Coronary artery (tissue), 2 donors: Measurements from ENCODE around the gene MED8.

Experiments
- DNase-seq: peaks from one replicate; pipeline ENCODE4 v3.0.0-alpha.2; 2017; ENCODE audit warnings: low spot score
- H3K27ac ChIP-seq, 2 donors: fragments of 200-600 bp; sonication (generic); one replicate each; pipeline ENCODE4 v1.5.1; 2016 to 2019
- H3K4me3 ChIP-seq: fragments of 200-600 bp; sonication (generic); 2 replicates; pipeline ENCODE4 v1.5.1; 2016; ENCODE audit warnings: mild to moderate bottlenecking, moderate library complexity
- TF ChIP-seq, protein P1 (sequence below): fragments of 200-600 bp; sonication (generic); IDR thresholded peaks from one replicate; pipeline ENCODE4 v1.5.1; 2019; ENCODE audit warnings: antibody characterized with exemption

Gene MED8

DNA sequence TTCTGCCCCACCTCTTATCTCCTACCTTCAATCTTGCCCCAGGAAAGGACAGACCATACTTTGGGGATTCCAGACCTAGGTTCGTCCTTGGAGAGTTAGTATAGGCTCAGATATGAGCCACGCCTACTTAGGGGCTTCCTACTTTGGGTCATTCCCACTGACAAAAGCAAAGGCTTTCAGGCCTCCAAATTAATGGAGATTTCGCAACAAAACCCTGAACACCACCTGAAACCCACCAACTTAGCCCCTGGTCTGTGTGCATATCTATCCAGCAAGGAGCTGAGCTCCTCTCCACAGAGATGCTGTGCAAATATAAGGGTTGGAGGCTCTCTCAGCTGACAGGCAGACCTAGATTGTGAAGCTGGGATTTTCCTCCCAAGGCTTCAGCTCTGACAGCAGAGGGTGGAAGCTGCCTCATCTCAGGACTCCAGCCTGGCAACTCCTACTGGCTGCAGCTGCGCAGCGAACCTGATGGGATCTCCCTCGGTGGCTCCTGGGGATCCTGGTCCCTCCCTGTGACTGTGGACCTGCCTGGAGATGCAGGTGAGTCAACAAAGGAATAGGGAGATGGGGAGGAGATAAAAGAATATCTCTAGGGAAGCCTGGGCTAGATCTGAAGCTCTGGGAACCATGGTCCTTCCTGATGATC, 49.9 kb downstream of the MED8 start:
- no peak for DNase-seq
- no peak overlapping the region for H3K27ac ChIP-seq
- TF ChIP-seq, protein P1, sequence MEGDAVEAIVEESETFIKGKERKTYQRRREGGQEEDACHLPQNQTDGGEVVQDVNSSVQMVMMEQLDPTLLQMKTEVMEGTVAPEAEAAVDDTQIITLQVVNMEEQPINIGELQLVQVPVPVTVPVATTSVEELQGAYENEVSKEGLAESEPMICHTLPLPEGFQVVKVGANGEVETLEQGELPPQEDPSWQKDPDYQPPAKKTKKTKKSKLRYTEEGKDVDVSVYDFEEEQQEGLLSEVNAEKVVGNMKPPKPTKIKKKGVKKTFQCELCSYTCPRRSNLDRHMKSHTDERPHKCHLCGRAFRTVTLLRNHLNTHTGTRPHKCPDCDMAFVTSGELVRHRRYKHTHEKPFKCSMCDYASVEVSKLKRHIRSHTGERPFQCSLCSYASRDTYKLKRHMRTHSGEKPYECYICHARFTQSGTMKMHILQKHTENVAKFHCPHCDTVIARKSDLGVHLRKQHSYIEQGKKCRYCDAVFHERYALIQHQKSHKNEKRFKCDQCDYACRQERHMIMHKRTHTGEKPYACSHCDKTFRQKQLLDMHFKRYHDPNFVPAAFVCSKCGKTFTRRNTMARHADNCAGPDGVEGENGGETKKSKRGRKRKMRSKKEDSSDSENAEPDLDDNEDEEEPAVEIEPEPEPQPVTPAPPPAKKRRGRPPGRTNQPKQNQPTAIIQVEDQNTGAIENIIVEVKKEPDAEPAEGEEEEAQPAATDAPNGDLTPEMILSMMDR, result no peak
- H3K4me3 ChIP-seq, result no peak overlapping the region

DNA sequence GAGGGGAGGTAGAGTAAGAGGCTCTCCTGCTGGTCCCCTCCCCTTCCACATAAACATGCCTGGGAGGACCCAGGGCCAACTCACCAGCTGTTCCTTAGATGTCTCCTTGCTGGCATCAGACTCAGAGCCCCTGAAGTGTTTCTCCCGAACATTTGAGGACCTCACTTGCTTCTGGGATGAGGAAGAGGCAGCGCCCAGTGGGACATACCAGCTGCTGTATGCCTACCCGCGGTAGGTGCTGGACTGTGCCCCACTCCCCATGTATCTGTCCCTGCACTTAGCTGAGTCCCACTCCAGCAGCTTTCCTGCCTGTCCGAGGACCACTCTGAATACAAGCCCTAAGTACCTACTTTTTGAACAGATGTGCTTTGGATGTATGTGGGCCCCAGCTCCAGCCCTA, 51.6 kb downstream of the MED8 start:
- DNase-seq, result no peak
- Histone ChIP-seq H3K4me3 (no peak overlapping the region), H3K27ac (no peak overlapping the region)
- TF ChIP-seq, protein P1, result no peak

DNA sequence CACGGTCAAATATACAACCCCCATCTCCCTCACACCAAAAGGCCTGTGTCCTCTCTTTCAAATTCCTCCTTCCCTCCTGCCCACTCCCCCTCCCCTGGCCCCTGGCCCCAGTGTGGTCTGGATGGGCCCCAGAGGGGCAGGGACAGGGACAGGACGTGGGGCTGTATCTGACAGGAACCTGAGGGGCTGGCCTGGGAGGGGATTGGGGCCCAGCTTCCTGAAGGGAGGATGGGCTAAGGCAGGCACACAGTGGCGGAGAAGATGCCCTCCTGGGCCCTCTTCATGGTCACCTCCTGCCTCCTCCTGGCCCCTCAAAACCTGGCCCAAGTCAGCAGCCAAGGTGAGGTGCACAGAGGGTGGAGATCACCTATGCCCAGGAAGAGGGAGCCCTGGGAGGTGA, 52.0 kb downstream of the MED8 start, which contains the start of gene MPL:
Gene MPL (plus strand): TSS at position 231 of the 400 bp plus-strand sequence. CDS start 31 bp downstream, at position 262.
- DNase-seq, result no peak
- TF ChIP-seq, protein P1, result no peak
- no peak within 1 kb of the TSS for H3K4me3 ChIP-seq

DNA sequence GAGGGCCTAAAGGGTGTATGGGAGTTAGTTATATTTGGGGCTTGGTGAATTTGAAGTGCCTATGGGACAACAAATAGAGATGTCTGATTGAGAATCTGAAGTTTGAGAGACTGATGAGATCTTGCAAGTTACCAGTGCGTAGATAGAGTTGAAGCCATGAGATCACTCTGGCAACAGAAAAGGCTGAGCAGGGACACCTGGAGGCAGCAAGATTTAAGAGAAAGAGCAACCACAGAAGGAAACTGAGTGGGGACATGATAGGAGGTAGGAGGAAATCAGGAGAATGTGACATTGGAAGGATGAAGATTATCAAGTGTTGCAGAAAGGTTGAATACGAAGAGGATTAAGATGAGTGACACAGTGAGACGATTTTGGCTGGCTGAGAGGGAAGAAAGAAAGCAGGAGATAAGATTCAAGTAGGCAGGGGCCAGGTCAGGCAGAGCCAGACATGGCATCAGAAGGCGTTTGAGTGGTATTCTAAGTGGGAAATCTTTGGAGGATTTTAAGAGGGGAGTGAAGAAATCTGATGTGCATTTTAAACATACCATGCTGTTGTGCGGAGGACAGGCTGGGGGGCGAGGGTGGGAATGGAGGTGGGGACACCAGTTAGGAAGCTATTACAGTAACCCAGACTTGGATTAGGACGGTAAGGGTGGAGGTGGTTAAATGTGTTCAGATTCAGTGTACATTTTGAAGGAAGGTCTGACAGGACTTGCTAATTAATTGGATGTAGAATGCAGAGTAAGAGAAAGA, 55.0 kb downstream of the MED8 start:
- TF ChIP-seq, protein P1, result no peak
- no peak overlapping the region for H3K27ac ChIP-seq
- no peak overlapping the region for H3K4me3 ChIP-seq
- no peak for DNase-seq

More for the DNA sequence above, 52.0 kb downstream of the MED8 start, which contains the start of gene MPL:
- no peak within 1 kb of the TSS for H3K27ac ChIP-seq
